Measurements from ENCODE around the gene KRTAP5-3. TPM values are rescaled to one million over a fixed set of nuclear protein-coding genes. Genes with fewer than 3 reads are reported as not detected.

Gene KRTAP5-3
- total RNA-seq, 1 donor from 2014 or later, result not detected

DNA sequence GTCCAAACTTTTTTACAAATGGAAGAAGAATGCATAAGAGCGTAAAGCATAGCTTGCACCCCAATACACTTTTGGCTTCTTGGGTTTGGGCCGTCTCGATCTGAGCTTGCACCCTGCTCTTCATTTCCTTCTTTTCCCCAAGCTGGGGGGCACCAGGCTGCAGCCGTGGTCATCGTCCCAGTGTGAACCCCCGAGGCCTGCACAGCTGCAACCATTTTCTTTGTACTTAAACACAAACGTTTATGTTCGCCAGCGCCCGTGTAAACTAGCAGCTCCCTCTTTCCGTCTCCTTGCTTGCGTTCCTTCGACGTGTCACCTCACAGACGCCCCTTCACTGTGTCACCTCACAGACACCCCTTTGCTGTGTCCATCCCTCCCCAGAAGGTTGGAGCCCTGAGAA, 31.4 kb upstream of the KRTAP5-3 start:
- DNase-seq (ENCODE audit: low read depth), result no peak
- Histone ChIP-seq H3K36me3 (ENCODE audit: control insufficient read depth, insufficient read depth, low read length) (no peaks in the 10 kb centered on the region), H3K4me3 (ENCODE audit: low read depth, low read length) (no peak overlapping the region), H3K27me3 (ENCODE audit: control insufficient read depth, insufficient read depth, low read length) (peaks cover 25% of the 10 kb centered on the region)
- TF ChIP-seq, protein P1, sequence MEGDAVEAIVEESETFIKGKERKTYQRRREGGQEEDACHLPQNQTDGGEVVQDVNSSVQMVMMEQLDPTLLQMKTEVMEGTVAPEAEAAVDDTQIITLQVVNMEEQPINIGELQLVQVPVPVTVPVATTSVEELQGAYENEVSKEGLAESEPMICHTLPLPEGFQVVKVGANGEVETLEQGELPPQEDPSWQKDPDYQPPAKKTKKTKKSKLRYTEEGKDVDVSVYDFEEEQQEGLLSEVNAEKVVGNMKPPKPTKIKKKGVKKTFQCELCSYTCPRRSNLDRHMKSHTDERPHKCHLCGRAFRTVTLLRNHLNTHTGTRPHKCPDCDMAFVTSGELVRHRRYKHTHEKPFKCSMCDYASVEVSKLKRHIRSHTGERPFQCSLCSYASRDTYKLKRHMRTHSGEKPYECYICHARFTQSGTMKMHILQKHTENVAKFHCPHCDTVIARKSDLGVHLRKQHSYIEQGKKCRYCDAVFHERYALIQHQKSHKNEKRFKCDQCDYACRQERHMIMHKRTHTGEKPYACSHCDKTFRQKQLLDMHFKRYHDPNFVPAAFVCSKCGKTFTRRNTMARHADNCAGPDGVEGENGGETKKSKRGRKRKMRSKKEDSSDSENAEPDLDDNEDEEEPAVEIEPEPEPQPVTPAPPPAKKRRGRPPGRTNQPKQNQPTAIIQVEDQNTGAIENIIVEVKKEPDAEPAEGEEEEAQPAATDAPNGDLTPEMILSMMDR (IDR thresholded peaks at IDR 0.05; ENCODE audit: insufficient read depth, low read length, poor library complexity, severe bottlenecking), result no peak

DNA sequence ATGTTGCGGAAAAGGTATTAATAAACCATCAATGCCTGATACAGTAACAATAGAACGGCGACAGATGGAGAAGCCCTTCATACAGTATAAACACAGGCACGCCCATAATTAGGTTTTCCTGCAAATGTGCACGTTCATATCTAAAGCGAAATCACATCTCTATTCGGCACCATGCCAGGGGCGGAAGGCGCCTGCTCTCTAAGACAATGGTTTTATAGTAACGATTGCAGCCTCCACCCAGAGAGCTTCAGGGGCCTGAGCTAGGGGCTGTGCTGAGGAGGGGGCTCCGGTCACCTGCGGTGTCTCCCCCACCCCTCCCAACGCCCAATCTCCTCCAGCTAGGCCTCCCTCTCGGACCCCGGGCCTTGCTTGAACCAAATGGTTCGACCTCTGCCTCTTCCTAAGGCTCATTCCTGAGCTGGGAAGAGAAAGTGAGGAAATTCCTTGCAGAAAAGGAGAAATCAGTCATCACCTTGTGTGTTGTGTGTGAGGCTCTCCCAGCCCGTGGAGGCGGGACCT, 30.9 kb upstream of the KRTAP5-3 start:
- Histone ChIP-seq H3K27me3 (ENCODE audit: control insufficient read depth, insufficient read depth, low read length) (peaks cover 24% of the 10 kb centered on the region), H3K36me3 (ENCODE audit: control insufficient read depth, insufficient read depth, low read length) (no peaks in the 10 kb centered on the region), H3K4me3 (ENCODE audit: low read depth, low read length) (no peak overlapping the region)
- TF ChIP-seq, protein P1 (IDR thresholded peaks at IDR 0.05; ENCODE audit: insufficient read depth, low read length, poor library complexity, severe bottlenecking), result no peak
- DNase-seq (ENCODE audit: low read depth), result no peak

DNA sequence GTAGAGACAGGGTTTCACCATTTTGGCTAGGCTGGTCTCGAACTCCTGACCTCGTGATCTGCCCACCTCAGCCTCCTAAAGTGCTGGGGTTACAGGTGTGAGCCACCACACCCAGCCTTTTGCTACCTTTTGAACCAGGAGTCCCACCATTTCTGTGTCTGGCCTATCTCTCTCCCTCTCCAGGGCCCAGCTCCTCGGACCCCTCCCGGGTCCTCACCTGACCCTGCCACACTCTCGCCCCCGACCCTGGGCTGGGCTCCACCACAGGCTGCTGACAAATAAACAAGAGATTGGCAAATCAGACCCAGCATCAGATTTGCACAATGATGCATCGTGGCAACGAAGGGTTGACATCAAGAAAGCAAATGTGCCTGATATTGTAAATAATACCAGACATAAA, 30.1 kb upstream of the KRTAP5-3 start:
- Histone ChIP-seq H3K36me3 (ENCODE audit: control insufficient read depth, insufficient read depth, low read length) (no peaks in the 10 kb centered on the region), H3K27me3 (ENCODE audit: control insufficient read depth, insufficient read depth, low read length) (peaks cover 26% of the 10 kb centered on the region), H3K4me3 (ENCODE audit: low read depth, low read length) (no peak overlapping the region)
- DNase-seq (ENCODE audit: low read depth), result no peak
- TF ChIP-seq, protein P1 (IDR thresholded peaks at IDR 0.05; ENCODE audit: insufficient read depth, low read length, poor library complexity, severe bottlenecking), result no peak

DNA sequence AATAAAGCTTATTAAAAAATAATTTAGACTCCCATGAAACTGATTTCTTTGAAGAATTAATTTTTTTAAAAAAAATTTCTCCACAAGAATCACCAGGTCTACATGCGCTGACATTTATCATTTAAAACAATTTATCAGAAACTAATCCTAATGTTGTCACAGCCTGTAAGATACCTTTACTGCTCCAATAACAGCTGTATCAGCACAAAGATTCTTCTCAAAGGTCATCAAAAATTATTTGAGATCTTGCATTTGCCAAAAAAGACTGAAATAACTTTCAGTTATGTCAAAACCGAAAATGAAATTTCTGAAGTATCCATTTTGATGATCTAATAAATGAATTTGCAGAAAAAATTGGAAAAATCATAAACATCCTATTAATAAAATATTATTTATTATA, 29.4 kb upstream of the KRTAP5-3 start:
- Histone ChIP-seq H3K27me3 (ENCODE audit: control insufficient read depth, insufficient read depth, low read length) (peaks cover 27% of the 10 kb centered on the region), H3K4me3 (ENCODE audit: low read depth, low read length) (no peak overlapping the region), H3K36me3 (ENCODE audit: control insufficient read depth, insufficient read depth, low read length) (no peaks in the 10 kb centered on the region)
- DNase-seq (ENCODE audit: low read depth), result no peak
- TF ChIP-seq, protein P1 (IDR thresholded peaks at IDR 0.05; ENCODE audit: insufficient read depth, low read length, poor library complexity, severe bottlenecking), result no peak

DNA sequence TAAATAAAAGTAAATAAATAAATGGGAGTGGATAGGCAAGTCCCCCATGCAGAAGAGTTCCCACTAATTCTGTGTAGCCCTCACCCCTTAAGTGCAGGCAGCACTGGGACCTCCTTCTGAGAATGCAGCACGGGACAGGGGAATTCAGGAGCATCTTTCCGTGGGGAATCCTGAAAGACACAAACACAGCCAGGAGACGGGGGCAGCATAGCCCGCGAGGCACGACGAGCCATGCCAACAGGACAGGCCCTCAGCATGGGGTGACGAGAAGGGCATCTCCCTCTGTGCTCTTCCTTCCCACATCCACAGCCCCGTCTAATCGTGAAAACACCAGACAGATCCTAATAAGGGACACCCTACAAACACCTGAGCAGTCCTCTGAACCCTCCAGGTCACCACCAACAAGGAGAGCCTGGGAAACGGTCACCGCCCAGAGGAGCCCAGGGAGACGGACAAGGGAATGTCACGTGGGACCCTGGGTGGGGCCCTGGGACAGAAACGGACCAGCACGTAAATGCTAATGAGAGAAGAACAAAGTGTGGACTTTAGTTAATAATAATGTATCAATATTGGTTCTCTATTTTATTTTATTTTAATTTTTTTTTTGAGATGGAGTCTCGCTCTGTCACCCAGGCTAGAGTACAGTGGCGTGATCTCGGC, 28.2 kb upstream of the KRTAP5-3 start:
- TF ChIP-seq, protein P1 (IDR thresholded peaks at IDR 0.05; ENCODE audit: insufficient read depth, low read length, poor library complexity, severe bottlenecking), result no peak
- no peaks in the 10 kb centered on the region for H3K36me3 ChIP-seq (ENCODE audit: control insufficient read depth, insufficient read depth, low read length)
- peaks cover 33% of the 10 kb centered on the region for H3K27me3 ChIP-seq (ENCODE audit: control insufficient read depth, insufficient read depth, low read length)

DNA sequence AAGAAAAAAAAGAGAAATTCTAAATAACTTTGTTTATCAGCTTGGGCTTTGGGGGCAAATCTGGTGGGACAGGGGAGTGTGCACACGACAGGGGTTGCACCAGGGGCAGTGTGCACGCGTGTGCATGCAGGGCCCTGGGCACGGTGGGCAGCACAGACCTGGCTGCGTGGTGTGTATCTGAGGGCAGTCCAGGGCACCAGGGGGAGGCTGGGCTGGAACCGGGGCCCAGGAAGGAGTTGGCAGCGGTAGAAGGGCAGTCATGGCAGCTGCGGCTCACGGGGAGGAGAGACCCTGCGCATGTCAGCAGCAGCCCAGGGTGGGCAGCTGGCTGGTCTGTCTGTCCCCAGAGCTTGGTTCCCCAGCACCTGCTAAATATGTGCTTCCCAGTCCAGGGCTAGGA, 25.6 kb upstream of the KRTAP5-3 start:
- H3K4me3 ChIP-seq (ENCODE audit: low read depth, low read length), result no peak overlapping the region
- H3K27me3 ChIP-seq (ENCODE audit: control insufficient read depth, insufficient read depth, low read length), result peaks cover 40% of the 10 kb centered on the region
- H3K36me3 ChIP-seq (ENCODE audit: control insufficient read depth, insufficient read depth, low read length), result no peaks in the 10 kb centered on the region
- DNase-seq (ENCODE audit: low read depth), result no peak
- TF ChIP-seq, protein P1 (IDR thresholded peaks at IDR 0.05; ENCODE audit: insufficient read depth, low read length, poor library complexity, severe bottlenecking), result no peak

More for the DNA sequence above, 28.2 kb upstream of the KRTAP5-3 start:
- no peak overlapping the region for H3K4me3 ChIP-seq (ENCODE audit: low read depth, low read length)
- DNase-seq (ENCODE audit: low read depth), result no peak

All from kidney epithelial cell (primary cell).